GM21576 (cell line): ENCODE measurements around the gene SF3B5.
"Not testable (repeated sequence)": the region's sequence is repeated elsewhere in the genome, so short reads cannot be mapped to it uniquely, and the experiment has no call there.

Experiments used
- ATAC-seq: cut with Tn5 transposase; IDR thresholded peaks from one replicate; pipeline ENCODE4 v1.9.1; 2021; ENCODE audit warnings: mild to moderate bottlenecking, moderate library complexity; ENCODE audit not compliant: unreplicated experiment

SF3B5 gene

GRCh38 chr6:144064402-144065212 is 30.8 kb downstream of the SF3B5 start:
- peak; percentile 11 for ATAC-seq

GRCh38 chr6:144063744-144064401 is 31.5 kb downstream of the SF3B5 start:
- peak; percentile 77 for ATAC-seq

- no peak for ATAC-seq
Observed at GRCh38 chr6:144063246-144063743, 32.1 kb downstream of the SF3B5 start.

- ATAC-seq: no peak
Observed at GRCh38 chr6:144062786-144063185, 32.6 kb downstream of the SF3B5 start.

- ATAC-seq: no peak
Observed at GRCh38 chr6:144059139-144059538, 36.2 kb downstream of the SF3B5 start.

GRCh38 chr6:144055121-144055931 is 40.0 kb downstream of the SF3B5 start:
- ATAC-seq: peak; percentile 83

GRCh38 chr6:144053601-144054000 is 41.8 kb downstream of the SF3B5 start:
- no peak for ATAC-seq

GRCh38 chr6:144052488-144052887 is 42.9 kb downstream of the SF3B5 start:
- ATAC-seq: no peak

- no peak for ATAC-seq
Observed at GRCh38 chr6:144049386-144049785, 46.0 kb downstream of the SF3B5 start.

GRCh38 chr6:144047688-144048087 is 47.7 kb downstream of the SF3B5 start:
- ATAC-seq: no peak

GRCh38 chr6:144046672-144047071 is 48.7 kb downstream of the SF3B5 start:
- not testable (repeated sequence) for ATAC-seq

GRCh38 chr6:144044989-144045388 is 50.4 kb downstream of the SF3B5 start:
- ATAC-seq: not testable (repeated sequence)
